ENCODE data around the gene PEX7.

- TF ChIP-seq CTCF (IDR thresholded peaks at IDR 0.05; ENCODE audit: low read depth, low read length) (no peak), POLR2A (IDR thresholded peaks at IDR 0.05; ENCODE audit: extremely low read depth, insufficient read length) (no peak)
Observed at GRCh38 chr6:136920671-136921380, 98.4 kb downstream of the PEX7 start.

Data from NB4 (cell line).